ENCODE data around the gene RAB3GAP1.

RAB3GAP1 gene

DNA sequence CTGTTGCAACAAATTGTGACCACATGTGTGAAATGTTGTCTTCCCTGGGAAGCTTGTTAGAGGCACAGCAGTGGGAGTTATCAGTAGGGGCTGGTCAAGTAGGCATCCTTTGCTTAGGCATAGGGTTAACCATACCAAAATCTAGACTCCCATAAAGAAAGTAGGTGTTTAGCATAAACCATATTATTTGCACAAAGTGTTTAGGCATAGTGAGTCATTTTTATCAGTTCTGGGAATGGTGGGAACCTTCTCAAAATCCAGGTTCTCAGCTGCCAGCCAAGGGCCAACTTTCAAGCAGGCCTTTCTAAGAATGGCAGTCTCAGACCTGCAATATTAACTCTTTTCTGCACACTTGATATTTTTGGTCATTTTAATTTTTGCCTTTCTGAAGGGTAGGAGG is 88.5 kb downstream of the RAB3GAP1 start:
- POLR2A ChIA-PET, result no interaction called here
- TF ChIP-seq, protein P1, sequence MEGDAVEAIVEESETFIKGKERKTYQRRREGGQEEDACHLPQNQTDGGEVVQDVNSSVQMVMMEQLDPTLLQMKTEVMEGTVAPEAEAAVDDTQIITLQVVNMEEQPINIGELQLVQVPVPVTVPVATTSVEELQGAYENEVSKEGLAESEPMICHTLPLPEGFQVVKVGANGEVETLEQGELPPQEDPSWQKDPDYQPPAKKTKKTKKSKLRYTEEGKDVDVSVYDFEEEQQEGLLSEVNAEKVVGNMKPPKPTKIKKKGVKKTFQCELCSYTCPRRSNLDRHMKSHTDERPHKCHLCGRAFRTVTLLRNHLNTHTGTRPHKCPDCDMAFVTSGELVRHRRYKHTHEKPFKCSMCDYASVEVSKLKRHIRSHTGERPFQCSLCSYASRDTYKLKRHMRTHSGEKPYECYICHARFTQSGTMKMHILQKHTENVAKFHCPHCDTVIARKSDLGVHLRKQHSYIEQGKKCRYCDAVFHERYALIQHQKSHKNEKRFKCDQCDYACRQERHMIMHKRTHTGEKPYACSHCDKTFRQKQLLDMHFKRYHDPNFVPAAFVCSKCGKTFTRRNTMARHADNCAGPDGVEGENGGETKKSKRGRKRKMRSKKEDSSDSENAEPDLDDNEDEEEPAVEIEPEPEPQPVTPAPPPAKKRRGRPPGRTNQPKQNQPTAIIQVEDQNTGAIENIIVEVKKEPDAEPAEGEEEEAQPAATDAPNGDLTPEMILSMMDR (IDR thresholded peaks at IDR 0.05; ENCODE audit: control extremely low read depth, extremely low read depth, low read depth, missing control alignments), result no peak
- CTCF ChIA-PET, result no interaction called here
- no peak for DNase-seq (ENCODE audit: extremely low spot score)

DNA sequence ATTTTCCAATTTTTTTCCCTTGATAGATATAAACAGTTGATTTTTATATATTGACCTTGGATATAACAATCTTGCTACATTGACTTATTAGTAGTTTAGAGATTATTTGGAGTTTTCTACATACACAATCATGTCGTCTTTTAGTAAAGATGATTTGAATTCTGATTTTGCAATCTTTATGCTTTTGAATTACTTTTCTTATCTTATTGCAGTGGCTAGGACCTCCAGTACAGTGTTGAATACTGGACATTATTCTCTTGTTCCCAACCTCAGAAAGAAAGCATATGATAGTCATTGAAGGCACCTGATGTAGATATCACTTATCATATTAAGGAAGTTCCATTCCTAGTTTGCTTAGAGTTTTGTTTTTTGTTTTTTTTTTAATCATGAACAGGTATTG is 90.2 kb downstream of the RAB3GAP1 start:
- TF ChIP-seq, protein P1 (IDR thresholded peaks at IDR 0.05; ENCODE audit: control extremely low read depth, extremely low read depth, low read depth, missing control alignments), result no peak

DNA sequence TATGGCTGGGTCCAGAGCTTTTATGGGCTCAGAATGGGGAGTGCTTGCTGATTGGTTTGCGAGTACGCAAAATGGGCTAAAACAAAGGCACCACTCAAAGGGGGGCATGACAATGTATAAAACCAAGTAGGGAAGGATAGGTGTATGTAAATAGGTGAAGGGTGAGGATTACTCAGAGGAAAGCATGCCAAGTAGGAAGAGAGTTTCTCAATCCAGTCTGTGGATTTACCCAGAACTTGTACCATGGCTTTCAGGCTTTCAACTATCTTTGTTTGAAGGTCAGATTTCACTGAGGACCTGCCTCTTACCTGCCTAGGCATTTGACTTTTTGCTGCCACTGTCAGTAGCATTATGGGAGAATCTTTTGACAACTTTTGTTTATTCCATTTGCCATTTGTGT is 92.3 kb downstream of the RAB3GAP1 start:
- TF ChIP-seq, protein P1 (IDR thresholded peaks at IDR 0.05; ENCODE audit: control extremely low read depth, extremely low read depth, low read depth, missing control alignments), result no peak
- POLR2A ChIA-PET, result no interaction called here
- CTCF ChIA-PET, result no interaction called here
- no peak for DNase-seq (ENCODE audit: extremely low spot score)

More for the DNA sequence above, 90.2 kb downstream of the RAB3GAP1 start:
- ChIA-PET POLR2A (no interaction called here), CTCF (no interaction called here)
- no peak for DNase-seq (ENCODE audit: extremely low spot score)

DNA sequence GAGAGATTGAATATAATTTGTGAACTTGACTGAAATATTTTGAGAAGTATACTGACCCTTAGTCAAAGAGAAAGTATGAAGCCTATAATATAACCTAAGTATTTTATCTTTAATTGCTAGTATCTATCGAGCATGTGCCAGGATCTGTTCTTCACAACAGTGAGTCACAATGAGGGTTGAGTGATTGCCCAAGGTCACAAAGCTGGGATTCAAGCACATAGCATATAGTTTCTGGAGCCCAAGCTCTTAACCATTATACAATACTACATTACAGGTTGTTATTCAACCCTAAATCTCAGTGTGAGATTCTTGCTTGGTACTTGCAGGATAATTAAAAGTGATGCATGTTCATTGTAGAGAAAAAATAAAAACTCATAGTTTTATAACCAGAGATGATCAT is 97.2 kb downstream of the RAB3GAP1 start:
- POLR2A ChIA-PET, result no interaction called here

DNA sequence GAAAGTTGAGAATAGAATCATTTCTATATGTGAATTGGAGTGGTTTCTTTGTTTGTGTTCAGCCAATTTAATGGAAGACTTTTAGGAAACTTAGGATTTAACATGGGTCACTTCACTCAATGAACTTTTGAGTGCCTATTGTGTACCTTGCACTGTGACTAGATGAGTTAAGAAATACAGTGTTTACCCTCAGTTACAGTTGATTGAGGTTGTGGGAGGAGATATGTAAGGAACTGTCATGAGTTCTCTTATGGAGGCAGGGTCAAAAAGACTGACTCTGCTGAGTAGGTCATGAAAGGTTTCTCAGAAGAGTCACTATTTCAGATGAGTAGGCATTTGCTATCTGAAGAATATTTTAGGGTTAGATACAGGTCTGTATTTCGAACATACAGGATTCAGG is 98.6 kb downstream of the RAB3GAP1 start:
- DNase-seq (ENCODE audit: extremely low spot score), result no peak
- ChIA-PET CTCF (interaction anchor here (0.9 kb wide), 1 partner anchor 13 kb away, joined by 3 read pairs; no protein-coding TSS in a partner anchor), POLR2A (no interaction called here)
- TF ChIP-seq, protein P1 (IDR thresholded peaks at IDR 0.05; ENCODE audit: control extremely low read depth, extremely low read depth, low read depth, missing control alignments), result no peak

More for the DNA sequence above, 97.2 kb downstream of the RAB3GAP1 start:
- TF ChIP-seq, protein P1 (IDR thresholded peaks at IDR 0.05; ENCODE audit: control extremely low read depth, extremely low read depth, low read depth, missing control alignments), result no peak
- DNase-seq (ENCODE audit: extremely low spot score), result no peak
- CTCF ChIA-PET, result interaction anchor here (1.2 kb wide), 1 partner anchor 17 kb away, joined by 3 read pairs; no protein-coding TSS in a partner anchor

DNA sequence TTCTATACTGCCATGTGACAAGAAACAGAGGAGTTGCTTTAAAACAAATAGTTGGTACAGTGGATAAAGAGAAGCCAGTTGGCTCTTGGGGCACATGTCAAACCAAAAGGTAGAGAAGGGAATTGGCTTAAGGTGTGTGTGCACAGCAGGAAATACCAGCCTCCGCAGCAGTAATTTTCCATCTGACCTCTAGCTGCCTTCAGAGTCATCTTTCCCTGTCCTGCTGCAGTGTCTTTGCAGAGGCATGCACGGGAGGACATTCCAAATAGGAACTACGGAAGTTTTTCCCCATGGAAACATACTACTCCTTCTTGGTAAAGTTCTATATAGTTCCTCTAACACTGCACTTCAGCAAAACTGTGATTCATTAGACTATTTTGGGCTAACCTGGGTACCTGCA is 99.5 kb downstream of the RAB3GAP1 start:
- TF ChIP-seq, protein P1 (IDR thresholded peaks at IDR 0.05; ENCODE audit: control extremely low read depth, extremely low read depth, low read depth, missing control alignments), result no peak
- DNase-seq (ENCODE audit: extremely low spot score), result no peak
- ChIA-PET CTCF (interaction anchor here (0.9 to 1.1 kb wide), 2 partner anchors 12 to 558 kb away, joined by 3 read pairs; no protein-coding TSS in a partner anchor), POLR2A (no interaction called here)

Measured in GM10248 (cell line).